SK-N-SH treated with all-trans-retinoic acid at 6 μM for 48 hours (cell line): ENCODE data around the gene SRRD.

Source experiments
- ARNTL ChIP-seq: fragments of 450-650 bp; formaldehyde crosslinking; IDR thresholded peaks from 2 replicates; pipeline ENCODE4 v1.5.0; 2020; ENCODE audit warnings: low read depth, mild to moderate bottlenecking, moderate library complexity, borderline replicate concordance
- CSDC2 ChIP-seq: fragments of 250-450 bp; sonication (Bioruptor Pico); IDR thresholded peaks from 2 replicates; pipeline ENCODE4 v1.5.0; 2020; ENCODE audit warnings: mild to moderate bottlenecking, moderate library complexity
- ESRRG ChIP-seq: fragments of 250-450 bp; sonication (Bioruptor Pico); IDR thresholded peaks from 2 replicates; pipeline ENCODE4 v1.6.1; 2021; ENCODE audit warnings: mild to moderate bottlenecking
- ISL1 ChIP-seq: fragments of 250-450 bp; sonication (Bioruptor Pico); IDR thresholded peaks from 2 replicates; pipeline ENCODE4 v2.1.2; 2022; ENCODE audit warnings: mild to moderate bottlenecking, moderate library complexity
- PPARA ChIP-seq: fragments of 250-450 bp; sonication (Bioruptor Pico); IDR thresholded peaks from 2 replicates; pipeline ENCODE4 v1.5.0; 2020; ENCODE audit warnings: mild to moderate bottlenecking, borderline replicate concordance
- RARB ChIP-seq: fragments of 250-450 bp; sonication (Bioruptor Pico); IDR thresholded peaks from 2 replicates; pipeline ENCODE4 v1.8.0; 2021; ENCODE audit warnings: mild to moderate bottlenecking, moderate library complexity
- SNAI2 ChIP-seq: fragments of 250-450 bp; sonication (Bioruptor Pico); IDR thresholded peaks from 2 replicates; pipeline ENCODE4 v1.5.0; 2020; ENCODE audit warnings: mild to moderate bottlenecking, moderate library complexity
- ZFP3 ChIP-seq: fragments of 250-450 bp; sonication (Bioruptor Pico); IDR thresholded peaks from 2 replicates; pipeline ENCODE4 v1.5.0; 2020; ENCODE audit warnings: mild to moderate bottlenecking, moderate library complexity
- ZFP30 ChIP-seq: fragments of 450-650 bp; formaldehyde crosslinking; IDR thresholded peaks from 2 replicates; pipeline ENCODE4 v1.5.0; 2022; ENCODE audit warnings: mild to moderate bottlenecking, moderate library complexity
- ZNF70 ChIP-seq: fragments of 450-650 bp; formaldehyde crosslinking; IDR thresholded peaks from 2 replicates; pipeline ENCODE4 v1.5.0; 2020; ENCODE audit warnings: mild to moderate bottlenecking, moderate library complexity
- ZNF8 ChIP-seq: fragments of 450-650 bp; formaldehyde crosslinking; IDR thresholded peaks from 2 replicates; pipeline ENCODE4 v1.5.0; 2020; ENCODE audit warnings: mild to moderate bottlenecking, moderate library complexity
- TF ChIP-seq, protein P1 (sequence below): fragments of 250-450 bp; sonication (Bioruptor Pico); IDR thresholded peaks from 2 replicates; pipeline ENCODE4 v1.8.0; 2020; ENCODE audit warnings: mild to moderate bottlenecking, moderate library complexity, borderline replicate concordance
- TF ChIP-seq, protein P2 (sequence below): fragments of 250-450 bp; sonication (Bioruptor Pico); IDR thresholded peaks from 2 replicates; pipeline ENCODE4 v1.5.1; 2020; ENCODE audit warnings: low read depth, mild to moderate bottlenecking, moderate library complexity
- TF ChIP-seq, protein P3 (sequence below): fragments of 250-450 bp; sonication (Bioruptor Pico); IDR thresholded peaks from 2 replicates; pipeline ENCODE4 v1.5.0; 2020; ENCODE audit warnings: mild to moderate bottlenecking, moderate library complexity

DNA sequence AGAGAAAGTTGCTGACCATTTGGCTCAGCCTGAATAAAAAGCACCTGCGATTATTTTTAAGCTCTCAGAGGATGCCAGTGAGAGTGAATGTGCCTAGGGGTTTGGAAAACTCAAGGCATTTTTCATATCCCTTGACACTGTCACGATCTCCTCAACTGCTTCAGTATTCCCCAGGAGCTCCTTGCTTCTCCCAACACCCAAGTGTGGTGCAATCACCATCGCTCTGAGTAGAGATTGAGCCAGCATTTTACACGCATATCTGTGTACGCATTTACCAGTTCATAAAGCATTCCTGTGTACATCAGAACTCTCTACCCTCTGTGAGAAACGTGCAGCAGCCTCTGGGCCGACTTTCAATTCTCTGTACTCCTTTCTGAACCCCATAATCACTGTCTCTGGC lies 1.3 kb downstream of the SRRD start:
- TF ChIP-seq, protein P1, sequence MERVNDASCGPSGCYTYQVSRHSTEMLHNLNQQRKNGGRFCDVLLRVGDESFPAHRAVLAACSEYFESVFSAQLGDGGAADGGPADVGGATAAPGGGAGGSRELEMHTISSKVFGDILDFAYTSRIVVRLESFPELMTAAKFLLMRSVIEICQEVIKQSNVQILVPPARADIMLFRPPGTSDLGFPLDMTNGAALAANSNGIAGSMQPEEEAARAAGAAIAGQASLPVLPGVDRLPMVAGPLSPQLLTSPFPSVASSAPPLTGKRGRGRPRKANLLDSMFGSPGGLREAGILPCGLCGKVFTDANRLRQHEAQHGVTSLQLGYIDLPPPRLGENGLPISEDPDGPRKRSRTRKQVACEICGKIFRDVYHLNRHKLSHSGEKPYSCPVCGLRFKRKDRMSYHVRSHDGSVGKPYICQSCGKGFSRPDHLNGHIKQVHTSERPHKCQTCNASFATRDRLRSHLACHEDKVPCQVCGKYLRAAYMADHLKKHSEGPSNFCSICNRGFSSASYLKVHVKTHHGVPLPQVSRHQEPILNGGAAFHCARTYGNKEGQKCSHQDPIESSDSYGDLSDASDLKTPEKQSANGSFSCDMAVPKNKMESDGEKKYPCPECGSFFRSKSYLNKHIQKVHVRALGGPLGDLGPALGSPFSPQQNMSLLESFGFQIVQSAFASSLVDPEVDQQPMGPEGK (CRISPR knock-in tag): no peak
- TF ChIP-seq CSDC2 (CRISPR knock-in tag) (no peak), RARB (CRISPR knock-in tag) (no peak), ZNF70 (CRISPR knock-in tag) (no peak), ZFP3 (CRISPR knock-in tag) (no peak), ESRRG (CRISPR knock-in tag) (no peak), SNAI2 (CRISPR knock-in tag) (no peak), ZFP30 (CRISPR knock-in tag) (no peak), PPARA (CRISPR knock-in tag) (no peak), ZNF8 (CRISPR knock-in tag) (no peak), ISL1 (no peak), ARNTL (no peak)
- TF ChIP-seq, protein P2, sequence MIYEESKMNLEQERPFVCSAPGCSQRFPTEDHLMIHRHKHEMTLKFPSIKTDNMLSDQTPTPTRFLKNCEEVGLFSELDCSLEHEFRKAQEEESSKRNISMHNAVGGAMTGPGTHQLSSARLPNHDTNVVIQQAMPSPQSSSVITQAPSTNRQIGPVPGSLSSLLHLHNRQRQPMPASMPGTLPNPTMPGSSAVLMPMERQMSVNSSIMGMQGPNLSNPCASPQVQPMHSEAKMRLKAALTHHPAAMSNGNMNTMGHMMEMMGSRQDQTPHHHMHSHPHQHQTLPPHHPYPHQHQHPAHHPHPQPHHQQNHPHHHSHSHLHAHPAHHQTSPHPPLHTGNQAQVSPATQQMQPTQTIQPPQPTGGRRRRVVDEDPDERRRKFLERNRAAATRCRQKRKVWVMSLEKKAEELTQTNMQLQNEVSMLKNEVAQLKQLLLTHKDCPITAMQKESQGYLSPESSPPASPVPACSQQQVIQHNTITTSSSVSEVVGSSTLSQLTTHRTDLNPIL (CRISPR knock-in tag): no peak
- TF ChIP-seq, protein P3, sequence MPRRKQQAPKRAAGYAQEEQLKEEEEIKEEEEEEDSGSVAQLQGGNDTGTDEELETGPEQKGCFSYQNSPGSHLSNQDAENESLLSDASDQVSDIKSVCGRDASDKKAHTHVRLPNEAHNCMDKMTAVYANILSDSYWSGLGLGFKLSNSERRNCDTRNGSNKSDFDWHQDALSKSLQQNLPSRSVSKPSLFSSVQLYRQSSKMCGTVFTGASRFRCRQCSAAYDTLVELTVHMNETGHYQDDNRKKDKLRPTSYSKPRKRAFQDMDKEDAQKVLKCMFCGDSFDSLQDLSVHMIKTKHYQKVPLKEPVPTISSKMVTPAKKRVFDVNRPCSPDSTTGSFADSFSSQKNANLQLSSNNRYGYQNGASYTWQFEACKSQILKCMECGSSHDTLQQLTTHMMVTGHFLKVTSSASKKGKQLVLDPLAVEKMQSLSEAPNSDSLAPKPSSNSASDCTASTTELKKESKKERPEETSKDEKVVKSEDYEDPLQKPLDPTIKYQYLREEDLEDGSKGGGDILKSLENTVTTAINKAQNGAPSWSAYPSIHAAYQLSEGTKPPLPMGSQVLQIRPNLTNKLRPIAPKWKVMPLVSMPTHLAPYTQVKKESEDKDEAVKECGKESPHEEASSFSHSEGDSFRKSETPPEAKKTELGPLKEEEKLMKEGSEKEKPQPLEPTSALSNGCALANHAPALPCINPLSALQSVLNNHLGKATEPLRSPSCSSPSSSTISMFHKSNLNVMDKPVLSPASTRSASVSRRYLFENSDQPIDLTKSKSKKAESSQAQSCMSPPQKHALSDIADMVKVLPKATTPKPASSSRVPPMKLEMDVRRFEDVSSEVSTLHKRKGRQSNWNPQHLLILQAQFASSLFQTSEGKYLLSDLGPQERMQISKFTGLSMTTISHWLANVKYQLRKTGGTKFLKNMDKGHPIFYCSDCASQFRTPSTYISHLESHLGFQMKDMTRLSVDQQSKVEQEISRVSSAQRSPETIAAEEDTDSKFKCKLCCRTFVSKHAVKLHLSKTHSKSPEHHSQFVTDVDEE (CRISPR knock-in tag): no peak
